Caki2 (cell line): ENCODE data around the gene MKRN2OS. TPM values are rescaled to one million over a fixed set of nuclear protein-coding genes. Genes with fewer than 3 reads are reported as not detected.

Source experiments
- DNase-seq: peaks from one replicate; pipeline ENCODE4 v3.0.0-alpha.2; 2015; ENCODE audit warnings: low read depth
- in situ Hi-C: cut with HindIII; loops from 2 replicates; pipeline ENCODE4 v1.10.0; 2016; ENCODE audit warnings: low sequenced_read_pairs, low pct_unique_long_range_greater_than_20kb, mixed read lengths
- total RNA-seq: library from RNA; depleted of rRNA; stranded (reverse); fragments of >200 nt; shearing (Covaris generic); gene quantifications from 2 replicates; pipeline ENCODE4 v1.2.3, GENCODE V29; 2014; ENCODE audit warnings: low replicate concordance

MKRN2OS gene
- total RNA-seq, 1 experiment from 2014 or later: not detected

DNA sequence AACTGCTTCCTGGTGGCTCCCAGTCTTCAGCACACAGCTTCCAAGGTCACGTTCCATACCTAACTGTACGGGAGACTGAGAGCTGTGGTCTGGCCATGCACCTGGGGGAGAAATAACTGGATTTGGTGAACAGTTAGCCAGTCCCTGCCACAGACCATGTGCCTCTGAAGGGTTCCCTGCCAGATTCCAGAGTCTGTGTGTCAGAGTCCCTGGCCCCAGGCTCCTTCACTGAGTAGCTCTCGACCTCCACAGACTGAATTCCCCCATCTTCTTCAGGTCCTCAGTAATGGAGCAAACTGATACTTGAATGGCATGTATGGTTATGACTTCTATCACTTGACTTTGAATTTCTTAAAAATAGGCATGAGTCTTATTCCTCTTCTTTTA is 17.5 kb downstream of the MKRN2OS start:
- in situ Hi-C loops: no loop called here

DNA sequence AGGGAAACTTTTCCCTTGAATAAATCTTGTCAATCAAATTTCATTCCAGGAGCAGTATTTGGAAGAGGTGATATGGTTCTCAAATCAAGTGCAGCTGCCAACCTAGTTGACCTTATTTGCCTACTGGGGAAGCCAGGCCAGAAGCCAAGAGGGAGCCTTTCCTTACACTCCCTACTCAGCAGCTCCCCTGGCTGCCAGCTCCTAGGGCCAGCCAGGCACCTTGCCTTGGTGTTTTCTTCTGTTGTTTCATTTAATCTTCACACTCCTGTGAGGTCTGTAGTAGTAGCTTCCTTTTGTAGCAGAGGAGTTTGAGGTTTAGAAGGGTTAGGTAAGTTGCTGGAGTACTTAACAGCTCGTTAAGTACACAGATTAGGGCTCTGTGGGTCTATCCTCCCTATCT is 22.6 kb downstream of the MKRN2OS start:
- in situ Hi-C loops: no loop called here
- DNase-seq: no peak

More for the DNA sequence above, 17.5 kb downstream of the MKRN2OS start:
- DNase-seq: no peak

DNA sequence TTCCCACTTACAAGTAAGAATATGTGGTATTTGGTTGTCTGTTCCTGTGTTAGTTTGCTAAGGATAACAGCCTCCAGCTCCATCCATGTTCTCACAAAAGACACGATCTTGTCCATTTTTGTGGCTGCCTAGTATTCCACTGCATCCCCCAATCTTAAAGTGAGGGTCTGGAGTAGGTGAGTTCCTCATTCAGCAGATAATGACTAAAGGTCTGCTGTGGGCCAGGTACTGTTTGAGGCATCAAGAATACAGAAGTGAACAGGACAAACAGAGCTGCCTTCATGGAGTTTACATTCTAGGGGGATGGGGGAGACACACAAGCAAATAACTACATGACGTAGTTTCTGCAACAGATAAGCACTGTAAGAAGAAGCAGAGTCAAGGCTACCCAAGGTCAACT is 24.3 kb downstream of the MKRN2OS start:
- DNase-seq: no peak
- in situ Hi-C loops: no loop called here

DNA sequence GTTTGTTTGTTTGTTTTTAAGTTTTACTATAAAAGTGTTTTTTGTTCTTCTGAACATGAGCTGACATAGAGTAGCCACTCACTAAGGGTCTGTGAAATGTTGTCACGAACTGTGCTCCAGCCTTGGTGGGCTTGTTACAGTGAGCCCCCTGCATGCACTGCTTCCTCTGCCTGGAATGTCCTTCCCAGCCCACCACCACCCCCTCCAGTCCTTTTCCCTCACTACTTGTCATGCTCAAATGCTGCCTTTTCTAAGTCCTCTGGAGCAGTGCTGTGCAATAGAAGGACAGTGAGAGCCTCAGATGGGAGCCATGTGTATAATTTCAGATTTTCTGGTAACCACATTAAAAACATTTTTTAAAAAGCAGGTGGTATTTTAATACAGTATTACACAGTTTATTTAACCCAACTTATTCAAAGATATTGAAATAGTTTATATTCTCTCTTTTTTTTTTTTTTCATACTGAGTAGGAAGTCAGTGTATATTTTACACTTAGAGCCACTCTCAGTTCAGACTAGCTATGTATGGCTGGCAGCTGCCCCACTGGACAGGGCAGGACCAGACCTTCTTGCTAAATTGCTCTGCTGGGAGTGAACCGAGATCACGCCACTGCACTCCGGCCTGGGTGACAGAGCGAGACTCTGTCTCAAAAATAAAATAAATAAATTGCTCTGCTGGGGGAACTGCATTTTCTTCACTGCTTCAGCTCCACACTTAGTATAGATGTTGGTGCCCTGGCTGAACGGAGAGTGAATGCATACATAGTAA is 26.9 kb downstream of the MKRN2OS start:
- in situ Hi-C loops: no loop called here
- DNase-seq: no peak

DNA sequence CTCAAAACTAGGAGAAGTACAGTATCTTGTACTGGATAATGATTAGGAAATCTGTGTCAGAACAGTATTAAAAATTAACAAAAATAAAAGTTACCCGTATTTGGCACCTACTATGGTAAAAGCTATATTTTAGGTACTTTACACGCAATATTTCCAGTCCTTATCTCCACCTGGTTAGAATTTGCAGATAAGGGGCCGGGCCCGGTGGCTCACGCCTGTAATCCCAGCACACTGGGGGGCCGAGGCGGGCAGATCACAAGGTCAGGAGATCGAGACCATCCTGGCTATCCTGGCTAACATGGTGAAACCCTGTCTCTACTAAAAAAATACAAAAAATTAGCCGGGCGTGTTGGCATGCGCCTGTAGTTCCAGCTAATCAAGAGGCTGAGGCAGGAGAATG is 28.4 kb downstream of the MKRN2OS start:
- no peak for DNase-seq
- in situ Hi-C loops: no loop called here

DNA sequence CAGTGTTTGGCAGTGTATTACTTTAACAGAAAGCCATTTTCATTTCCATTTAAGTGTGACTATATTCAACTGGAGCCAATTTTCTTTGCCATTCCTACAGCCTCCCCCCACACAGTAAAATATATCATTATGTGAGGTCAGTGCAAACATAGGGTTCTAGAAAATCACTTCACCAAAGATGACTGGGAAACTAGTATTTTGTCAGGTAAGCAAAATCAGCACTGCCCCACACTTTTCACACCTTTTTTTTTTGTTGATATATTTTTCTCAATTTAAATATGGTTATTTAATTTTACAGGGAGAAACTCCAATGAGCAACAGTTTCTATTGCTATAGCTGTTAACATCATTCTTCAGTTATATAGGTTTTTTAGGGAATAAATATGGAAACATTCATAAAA is 29.7 kb downstream of the MKRN2OS start:
- in situ Hi-C loops: no loop called here
- no peak for DNase-seq

DNA sequence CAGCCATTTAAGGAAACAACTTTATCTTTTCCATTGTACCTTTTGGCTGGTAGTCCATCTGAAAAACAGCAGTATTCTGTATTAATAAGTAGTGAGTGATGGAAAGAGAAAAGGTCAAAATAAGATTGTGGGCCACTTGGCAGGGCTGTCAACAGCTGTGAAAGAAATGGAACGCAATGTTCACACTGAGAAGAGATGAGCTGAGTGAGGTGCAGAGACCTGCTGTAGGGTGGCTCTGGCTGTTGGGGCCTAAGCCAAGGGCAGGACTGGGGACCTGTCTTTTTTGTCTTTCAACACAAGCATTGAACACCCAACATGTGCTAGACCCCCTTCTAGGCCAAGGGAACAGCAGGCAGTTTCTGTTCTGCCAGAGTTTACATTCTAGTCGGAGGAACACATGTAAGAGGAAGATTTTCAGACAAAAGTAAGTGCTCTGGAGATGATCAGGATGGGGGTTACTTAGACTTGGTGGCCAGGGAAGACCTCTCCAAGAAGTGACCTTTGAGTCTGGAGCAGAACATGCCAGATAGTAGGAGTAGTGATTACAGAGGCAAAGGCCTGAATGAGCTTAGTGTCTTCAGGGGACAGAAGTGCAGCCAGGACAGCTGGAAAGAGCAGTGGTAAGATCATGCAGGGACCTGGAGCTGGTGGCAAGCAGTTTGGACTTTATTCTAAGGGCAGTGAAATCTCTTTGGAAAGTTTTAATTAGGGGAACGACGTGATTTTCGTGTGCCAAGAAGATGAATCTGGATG is 31.4 kb downstream of the MKRN2OS start:
- in situ Hi-C loops: no loop called here

DNA sequence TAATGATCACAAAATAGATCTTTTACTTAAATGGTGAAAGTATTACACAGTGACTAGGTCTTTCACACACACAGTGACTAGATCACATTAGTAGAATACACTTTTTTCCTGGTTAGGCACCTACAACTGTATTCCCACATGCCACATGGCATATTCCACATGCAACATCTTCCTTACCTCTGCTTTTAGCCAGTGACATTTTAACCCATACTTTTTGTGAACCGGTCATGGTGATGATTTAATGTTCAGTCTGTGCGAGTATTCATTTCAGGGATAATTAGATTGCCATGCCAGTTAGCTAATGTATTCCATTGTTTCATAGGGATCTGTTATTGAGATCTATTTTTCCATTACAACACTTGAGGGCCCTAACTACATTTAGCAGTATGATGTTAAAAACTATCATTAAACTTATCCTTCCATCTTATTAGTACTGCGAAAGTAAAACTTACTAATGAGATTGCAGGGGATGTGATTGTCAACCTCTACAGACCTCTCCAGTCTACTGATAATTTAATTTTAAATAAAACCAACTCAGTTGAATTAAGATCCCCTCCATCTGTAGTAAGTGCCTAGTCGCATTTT is 32.7 kb downstream of the MKRN2OS start:
- in situ Hi-C loops: no loop called here
- DNase-seq: no peak

More for the DNA sequence above, 31.4 kb downstream of the MKRN2OS start:
- DNase-seq: no peak

DNA sequence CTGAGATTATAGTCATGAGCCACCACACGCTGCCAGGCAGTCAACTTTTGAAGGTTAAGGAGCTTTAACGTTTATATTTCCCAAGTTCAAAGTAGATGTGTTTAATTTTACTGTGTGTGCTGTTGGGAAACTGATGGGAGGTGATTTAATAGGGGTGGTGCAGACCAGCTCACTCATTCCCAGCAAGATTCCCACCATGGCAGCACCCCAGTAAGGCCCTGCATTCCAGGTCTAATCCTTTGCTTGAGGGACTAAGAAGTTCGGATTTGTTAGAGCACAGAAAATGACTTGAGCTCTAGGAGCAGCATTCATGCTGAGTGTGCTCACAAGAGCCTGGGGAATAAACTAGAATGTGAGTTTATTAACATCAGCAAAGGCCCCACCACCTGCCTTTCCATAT is 35.8 kb downstream of the MKRN2OS start:
- in situ Hi-C loops: no loop called here

DNA sequence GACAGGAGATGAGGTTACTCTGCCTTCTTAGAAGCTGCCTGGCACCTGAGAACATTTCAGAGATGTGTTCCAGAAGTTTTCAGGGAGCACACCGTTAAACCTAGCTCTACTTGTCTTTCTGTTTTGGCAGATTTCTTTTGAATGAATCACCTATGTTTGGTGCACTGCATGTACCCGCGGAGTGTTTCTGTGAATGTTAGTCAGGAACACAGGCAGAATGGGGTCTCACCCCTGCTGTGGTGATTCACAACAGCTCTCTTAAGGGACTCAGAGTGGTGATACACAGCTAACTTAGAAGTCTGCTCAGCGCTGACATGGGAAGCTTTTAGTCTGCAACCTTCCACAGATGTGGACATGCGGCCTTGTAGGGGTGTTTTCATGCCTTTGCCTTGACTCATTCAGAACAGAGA is 37.0 kb downstream of the MKRN2OS start:
- no peak for DNase-seq
- in situ Hi-C loops: no loop called here

More for the DNA sequence above, 35.8 kb downstream of the MKRN2OS start:
- DNase-seq: no peak

DNA sequence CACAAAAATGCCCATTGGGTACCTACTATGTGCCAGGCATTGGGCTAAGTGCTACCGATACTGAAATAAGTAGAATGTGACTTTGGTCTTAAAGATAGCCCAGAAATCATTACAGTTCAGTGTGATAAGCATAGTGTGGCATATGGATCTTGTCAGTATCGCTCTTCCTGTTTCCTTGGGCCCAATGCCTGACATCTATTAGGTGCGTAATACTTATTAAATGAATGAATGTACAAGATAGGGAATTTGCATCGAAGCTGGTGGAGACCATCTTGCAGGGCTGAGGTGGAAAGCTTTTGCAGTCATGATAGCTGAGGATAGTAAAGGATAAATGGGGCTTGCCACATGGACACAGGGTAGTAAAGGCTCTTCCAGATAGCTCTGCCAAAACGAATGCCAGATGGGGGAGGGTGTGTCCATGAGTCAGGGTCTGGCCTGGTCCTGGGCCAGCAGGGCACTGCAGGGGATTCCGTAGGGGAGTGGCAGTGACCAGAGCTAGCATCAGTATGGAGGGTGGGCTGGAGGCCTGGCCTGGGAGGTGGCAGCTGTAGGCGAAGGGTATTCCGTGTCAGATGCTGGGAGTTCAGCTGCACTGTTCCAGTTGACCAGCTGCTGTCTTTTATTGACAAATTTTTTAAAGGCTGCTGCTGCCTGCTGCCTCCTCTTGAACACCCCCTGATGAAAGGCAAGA is 37.6 kb downstream of the MKRN2OS start:
- in situ Hi-C loops: no loop called here
- no peak for DNase-seq

DNA sequence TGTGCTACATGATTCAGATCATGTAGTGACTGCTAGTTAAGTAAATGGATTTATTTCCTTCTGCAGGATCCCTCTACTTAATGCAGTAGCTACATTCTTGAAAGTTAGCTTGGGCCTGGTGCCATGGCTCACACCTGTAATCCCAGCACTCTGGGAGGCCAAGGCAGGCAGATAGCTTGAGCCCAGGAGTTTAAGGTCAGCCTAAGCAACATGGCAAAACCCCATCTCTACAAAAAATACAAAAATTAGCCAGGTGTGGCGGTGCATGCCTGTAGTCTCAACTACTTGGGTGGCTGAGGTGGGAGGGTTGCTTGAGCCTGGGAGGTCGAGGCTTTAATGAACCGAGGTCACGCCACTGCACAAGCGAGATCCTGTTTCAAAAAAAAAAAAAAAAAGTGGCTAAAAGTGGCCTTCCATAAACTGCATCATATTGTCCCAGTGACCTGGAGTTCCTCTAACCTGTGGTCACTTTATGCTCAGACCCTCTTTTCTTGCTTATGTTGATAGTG is 39.0 kb downstream of the MKRN2OS start:
- in situ Hi-C loops: no loop called here
- DNase-seq: no peak

DNA sequence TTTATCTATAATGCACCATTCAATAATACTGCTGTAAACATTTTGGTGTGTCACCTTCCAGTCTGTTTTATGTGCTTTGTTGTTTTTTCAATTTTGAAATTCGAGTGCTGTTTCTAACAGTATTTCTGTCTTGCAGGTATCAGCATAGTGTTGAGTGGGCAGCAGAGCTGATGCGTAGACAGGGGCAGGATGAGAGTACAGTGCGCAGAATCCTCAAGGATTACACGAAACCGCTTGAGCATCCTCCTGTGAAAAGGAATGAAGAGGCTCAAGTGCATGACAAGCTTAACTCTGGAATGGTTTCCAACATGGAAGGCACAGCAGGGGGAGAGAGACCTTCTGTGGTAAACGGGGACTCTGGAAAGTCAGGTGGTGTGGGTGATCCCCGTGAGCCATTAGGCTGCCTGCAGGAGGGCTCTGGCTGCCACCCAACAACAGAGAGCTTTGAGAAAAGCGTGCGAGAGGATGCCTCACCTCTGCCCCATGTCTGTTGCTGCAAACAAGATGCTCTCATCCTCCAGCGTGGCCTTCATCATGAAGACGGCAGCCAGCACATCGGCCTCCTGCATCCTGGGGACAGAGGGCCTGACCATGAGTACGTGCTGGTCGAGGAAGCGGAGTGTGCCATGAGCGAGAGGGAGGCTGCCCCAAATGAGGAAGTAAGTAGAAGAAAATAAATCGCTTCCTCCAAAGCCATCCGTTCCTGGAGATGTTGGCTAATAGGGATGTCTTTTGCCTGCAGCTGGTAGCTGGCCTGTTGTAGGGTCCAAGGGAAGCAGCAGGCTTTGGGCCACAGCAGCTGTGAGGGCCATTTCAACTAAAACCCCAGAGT is 42.0 kb downstream of the MKRN2OS start:
- DNase-seq: no peak
- in situ Hi-C loops: no loop called here

DNA sequence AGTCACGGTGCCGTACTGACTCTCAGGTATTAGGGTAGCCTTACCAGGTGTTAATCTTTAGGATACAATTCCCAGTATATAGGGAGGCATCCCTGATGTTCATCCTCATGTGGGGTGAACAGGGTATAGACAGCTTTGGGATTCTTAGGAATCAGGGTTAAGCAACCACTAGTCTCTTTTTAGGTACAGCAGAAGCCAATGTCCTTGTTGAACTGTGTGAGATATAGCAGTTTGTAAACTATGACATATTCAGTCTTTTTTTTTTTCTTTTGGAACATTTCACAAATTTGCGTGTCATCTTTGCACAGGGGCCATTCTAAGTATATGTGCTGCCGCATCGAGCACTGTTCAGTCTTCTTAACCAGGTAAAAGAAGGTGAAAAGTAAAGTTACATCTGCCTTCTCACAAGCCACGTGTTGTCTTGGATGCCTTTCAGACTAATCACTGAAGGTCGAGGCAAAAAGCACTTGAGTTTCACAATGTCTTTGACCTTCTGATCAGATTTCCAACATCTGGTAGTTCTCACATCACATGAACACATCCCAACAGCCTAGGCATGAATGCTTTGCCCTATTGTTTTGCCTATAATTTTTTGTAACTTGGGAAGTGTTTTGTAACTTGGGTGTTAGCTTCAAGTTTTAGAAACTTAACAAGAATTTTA is 43.8 kb downstream of the MKRN2OS start:
- in situ Hi-C loops: no loop called here
- DNase-seq: no peak

DNA sequence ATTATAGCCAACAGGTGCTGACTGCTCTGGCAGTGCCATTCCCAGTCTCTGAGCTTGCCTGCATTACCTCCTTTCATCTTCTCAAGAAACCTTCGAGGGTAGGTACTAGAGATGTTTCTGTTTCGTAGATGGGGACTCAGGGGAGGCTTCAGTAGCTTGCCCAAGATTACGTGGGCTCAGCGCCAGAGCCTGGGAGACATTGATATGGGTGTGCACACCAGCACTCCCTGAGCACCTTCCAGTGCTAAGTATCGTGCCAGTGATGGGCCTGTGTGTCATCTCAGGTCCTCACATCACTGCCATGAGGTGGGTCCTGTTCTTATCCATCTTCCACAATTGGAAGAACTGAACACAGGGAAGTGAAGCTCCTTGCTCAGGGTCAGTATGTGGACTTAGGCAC is 45.8 kb downstream of the MKRN2OS start:
- in situ Hi-C loops: no loop called here
- DNase-seq: no peak

DNA sequence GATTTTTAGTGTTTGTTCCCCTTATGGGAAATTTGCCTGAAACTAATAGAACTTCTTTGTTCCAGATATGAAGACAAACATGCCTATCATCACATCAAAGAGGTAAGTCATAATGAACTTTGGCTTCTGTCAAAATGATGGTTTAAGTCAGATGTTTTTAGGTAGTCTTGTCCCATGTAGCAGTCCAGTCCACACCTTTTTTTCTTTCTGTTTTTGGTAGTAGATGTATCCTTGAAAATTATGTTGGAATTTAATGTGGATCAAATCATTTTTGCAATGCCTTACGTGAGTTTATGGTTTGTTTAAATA is 48.9 kb downstream of the MKRN2OS start:
- in situ Hi-C loops: no loop called here
- no peak for DNase-seq

DNA sequence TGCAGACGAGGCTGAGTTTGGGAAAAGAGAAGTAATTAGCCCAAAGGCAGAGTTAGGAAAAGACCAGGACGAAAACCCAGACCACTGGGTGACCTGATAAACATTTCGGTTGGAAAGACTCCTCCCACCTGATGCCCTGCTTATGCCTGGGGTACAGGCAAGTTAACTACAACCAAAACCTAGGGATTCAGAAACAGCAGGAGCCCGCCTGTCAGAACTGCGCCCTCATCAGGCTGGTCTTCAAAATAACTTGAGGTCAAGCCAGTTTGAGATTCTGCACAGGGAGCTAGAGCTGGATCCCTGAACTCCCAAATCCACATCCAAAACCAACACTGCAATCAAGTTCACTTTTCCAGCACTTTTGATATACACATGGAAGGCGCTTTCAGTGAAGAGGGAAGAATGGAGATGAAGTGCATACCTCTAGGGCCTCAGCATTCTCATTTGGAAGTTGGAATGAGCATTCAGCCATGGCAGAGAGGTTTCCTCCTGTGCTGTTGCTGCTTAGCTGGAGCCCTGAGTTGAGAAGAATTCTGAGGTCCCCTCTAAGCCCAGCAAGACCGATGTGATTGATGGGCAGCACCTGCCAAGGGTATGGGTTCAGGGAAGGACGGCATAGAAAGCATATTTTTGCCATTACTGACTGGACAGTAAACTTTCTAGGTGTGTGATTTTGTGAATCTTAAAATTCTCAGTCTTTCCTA is 49.4 kb downstream of the MKRN2OS start:
- in situ Hi-C loops: no loop called here
- no peak for DNase-seq
